NCI-H446 (cell line): Measurements from ENCODE around the gene CCDC160.
"Not testable (repeated sequence)": the region's sequence is repeated elsewhere in the genome, so short reads cannot be mapped to it uniquely, and the experiment has no call there.

Experiments used
- DNase-seq, 2 experiments: peaks; one replicate each; lab custom pipeline; 2025; lab: John Stamatoyannopoulos, UW

The CCDC160 gene

DNA sequence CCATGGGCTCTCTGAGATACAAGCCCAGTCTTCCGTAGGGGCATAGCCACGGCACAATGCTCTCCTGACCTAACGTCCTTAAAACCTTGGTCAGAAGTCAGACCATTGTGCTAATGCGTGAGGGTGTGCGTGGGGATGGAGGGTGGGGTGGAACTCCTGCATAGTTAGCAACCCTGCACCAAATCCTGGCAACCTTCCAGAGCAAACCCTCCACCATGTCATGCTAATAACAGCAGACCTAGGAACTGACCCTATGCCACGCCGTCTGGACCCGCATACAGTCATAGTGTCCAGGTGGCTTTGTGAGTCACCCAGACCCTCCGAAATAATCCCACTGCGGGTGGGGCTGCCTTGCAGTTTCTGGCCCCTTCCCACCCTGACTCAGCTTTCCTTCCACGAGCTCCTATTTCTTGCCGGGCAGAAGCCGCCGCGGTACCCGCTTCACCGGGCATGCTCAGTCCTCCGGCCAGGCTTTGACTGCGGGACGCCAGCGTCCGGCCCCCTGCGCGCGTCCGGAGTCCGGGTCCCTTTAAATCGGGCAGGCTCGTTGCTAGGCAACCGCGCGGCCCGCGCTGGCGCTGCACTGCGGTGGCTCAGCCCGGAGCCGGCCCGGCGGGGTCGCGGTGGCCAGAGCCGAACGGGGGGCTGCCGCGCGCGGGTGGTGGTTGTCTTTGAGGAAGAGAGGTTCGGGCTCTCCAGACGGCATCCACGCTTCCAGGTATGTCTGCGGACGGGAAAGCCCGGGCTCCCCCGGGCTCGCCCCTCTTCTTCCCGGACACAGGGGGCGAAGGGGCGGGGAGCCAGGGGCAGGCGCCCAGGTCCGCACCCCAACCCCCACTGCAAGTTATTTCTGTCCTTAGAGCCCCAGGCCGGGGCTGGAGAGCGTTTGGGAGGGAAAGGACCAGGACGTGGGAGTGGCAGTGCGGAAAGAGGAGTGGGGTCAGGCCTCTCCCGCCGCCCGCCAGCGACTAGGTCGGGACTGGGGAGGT is at the start of gene CCDC160:
CCDC160 (plus strand) TSS at position 557 of the 989 bp plus-strand sequence. CDS start 7,619 bp downstream, outside the sequence.
- DNase-seq: peak in 1 of 2 experiments; percentile 30

DNA sequence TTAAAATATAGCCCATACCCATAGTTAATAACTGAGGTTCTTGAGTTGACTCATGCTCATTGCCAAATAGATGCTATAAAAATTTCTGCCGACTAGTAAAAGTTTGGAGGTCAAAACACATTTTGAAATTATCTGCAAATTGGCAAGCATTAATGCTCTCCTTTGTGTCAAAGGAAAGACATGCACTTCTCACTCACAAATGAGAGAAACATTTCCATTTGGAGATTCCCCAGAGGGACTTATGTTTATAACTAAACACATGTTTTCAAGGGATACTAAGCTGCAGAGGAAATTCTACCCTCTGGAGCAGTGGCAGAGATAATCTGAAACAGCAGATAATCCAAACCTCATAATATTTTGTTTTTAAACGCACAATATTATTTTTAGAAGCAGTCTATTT is 45.7 kb upstream of the CCDC160 start:
- no peak for DNase-seq

DNA sequence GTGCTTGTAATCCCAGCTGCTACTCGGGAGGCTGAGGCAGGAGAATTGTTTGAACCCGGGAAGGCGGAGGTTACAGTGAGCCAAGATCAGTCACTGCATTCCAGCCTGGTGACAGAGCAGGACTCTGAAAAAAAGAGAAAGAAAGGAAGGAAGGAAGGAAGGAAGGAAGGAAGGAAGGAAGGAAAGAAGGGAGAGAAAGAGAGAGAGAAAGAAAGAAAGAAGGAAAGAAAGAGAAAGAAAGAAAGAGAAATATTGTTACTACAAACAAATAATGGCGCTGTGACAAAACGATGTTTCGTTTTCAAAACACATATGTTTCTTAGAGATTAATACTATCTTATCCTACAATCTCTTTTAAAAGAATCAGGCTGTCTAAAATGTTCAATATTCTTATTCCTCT is 42.1 kb upstream of the CCDC160 start:
- no peak for DNase-seq

DNA sequence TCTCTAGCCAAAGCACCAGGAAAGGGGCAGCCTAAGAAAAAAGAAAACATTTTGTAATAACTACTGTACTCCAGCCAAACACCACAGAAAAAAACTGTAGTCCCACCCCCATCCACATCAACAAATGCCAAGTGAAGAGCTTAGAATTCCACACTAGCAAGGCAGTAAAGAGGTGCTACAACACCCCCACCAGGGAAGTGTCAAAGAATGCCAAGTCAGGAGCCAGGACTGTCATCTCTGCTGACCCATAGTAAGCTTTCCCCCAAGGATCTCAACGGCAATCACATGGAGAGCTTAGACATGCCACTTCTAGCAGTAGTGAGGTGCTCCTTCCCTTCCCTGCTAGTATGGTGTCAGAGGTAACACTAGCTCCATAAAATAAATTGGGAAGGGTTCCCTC is 34.4 kb upstream of the CCDC160 start:
- no peak for DNase-seq

DNA sequence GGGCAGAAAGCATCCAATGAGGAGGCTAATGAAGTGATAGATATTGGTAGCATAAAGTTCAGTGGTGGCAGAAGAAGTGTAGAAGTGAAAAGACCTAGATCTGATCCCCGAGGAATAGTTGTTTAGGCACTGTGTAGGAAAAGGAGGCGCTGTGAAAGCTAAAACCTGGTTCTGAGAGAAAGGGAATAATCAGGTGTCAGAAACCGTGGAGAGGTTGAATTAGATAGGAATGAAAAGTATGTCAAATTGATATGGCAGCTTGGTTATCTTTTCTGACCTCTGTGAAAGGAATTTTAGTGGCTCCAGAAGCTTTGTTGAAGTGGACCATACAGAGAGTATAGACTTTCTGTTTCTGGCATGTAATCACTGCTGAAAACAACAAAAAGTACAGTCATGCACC is 30.8 kb upstream of the CCDC160 start:
- DNase-seq: no peak

DNA sequence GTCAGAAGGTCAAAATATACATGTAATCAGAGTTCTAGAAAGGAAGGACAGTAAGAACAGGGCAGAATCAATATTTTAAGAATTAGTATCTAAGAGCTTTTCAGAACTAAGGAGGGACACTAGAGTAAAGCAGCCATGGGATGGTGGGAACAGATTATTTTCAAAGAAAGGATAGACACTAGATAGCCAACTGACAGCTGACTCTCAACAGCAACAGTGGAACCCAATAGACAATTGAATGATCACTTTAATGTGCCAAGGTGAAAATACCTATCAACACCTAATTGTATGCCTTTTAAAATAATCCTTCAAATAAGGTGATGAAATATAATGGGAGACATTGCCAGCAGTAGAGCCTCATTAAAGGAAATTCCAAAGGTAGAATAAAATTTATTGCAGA is 26.5 kb upstream of the CCDC160 start:
- DNase-seq: no peak

DNA sequence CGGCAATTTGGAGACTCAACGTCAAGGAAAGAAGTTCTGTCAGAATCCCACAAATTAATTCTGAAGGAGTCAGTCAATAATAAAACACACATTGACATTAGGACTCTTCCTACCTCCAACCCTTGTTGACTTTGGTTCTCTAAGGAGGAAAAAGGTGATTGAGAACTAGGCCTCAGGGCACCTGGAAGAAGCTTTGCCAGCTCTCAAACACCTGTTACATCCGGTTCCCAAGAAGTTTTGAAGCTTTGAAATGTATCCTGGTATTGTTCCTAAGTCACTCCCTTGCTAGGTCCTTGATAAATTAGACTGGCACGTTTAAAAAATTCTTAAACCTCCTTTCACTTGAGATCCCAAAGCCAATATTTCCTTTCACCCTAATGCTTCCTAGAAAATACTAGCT is 1.7 kb upstream of the CCDC160 start:
- DNase-seq: no peak

DNA sequence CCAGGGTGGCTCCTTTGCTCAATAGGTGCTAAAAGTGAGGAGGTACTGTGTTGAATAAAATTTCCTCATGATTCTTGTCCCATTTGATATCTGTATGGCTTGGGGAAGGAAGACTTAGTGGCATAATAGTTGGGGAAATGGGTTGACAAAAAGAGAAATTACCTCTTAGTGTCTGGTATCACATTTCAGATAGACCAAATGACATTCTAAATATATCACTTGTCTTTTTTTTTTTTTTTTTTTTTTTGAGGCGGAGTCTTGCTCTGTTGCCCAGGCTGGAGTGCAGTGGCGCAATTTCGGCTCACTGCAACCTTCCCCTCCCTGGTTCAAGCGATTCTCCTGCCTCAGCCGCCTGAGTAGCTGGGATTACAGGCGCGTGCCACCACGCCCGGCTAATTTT is 1.2 kb downstream of the CCDC160 start:
- DNase-seq: not testable (repeated sequence)

DNA sequence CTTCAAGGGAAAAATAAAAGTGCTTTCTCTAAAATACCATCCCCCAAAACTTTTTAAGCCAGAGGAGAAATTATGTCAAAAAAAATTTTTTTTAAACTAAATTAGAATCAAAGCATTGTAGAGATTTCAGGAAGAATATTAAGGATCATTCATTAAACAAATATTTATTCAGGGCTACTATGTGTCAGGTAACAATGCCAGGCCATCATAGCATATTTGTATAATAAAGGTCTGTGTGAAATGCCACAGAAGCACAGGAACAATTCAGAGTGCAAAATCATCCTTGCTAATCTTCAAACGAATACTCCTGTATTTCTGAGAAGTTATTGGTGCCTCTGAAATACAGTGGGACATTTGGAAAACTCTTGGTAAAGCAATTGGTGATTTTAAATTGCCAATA is 2.0 kb downstream of the CCDC160 start:
- no peak for DNase-seq

DNA sequence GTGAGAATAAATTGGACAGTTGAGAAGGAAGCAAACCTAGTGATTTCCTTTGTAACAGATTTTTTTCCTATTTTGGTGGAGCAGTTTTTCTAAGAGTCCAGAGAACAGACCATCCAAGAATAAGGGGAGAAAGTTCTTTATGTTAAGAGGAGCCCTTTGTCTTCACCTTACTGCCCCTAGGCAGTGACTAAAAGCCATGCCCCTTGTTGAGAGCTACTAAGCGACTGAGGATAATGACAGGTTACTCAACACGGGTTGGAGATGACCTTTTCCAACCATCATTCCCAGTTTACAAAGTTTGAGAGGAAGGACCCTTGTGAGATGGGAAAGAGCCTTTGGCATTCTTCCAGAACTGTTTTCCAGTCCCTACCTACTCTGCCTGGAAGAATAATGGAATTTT is 3.2 kb downstream of the CCDC160 start:
- no peak for DNase-seq

DNA sequence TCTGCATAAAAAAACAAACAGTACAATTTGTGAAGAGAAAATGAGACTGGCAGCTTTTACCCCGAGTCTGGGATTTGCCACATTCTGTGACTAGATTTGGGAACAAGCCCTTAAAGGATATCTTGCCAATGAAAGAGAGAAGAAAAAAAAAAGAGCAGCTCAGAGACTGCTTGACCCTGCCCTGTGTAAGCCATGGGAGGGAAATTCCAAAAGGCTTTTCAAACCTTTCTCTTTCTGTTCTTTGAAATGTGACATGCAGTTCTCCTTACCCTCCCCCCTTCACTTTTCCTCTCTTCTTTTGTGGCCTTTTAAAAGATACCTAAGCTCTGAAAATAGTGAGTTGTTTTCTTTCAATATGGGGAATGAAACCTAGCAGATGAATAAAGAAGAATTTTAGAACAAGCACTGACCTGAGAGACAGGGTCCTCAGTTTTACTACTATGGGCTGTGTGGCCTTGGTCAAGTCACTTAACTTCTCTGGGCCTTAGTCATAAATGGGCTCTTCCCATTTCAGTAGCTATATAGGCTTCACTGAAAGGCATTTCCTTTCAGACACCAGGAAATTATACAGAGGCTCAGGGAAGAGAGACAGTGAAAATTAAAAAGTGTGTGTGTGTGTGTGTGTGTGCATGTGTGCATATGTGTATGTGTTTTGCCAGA is 5.1 kb downstream of the CCDC160 start:
- no peak for DNase-seq

DNA sequence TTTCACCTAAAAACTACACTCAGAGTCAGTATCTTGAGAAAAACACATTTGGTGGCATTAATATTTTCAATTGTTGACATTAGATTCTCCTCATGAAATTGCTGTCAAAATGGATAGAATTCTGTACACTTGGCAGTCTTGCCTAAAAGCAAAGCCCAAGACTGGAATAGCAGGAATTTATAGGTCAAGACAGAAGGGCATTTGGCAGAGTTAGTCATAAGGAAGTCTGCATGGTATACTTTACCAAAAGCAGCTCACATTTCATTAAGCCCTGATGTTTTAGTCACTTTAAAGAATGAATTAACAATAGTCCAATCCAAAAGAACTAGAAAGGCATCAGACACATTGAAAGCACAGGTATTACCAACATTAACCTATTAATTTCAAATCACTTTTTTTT is 7.1 kb downstream of the CCDC160 start:
- DNase-seq: no peak

DNA sequence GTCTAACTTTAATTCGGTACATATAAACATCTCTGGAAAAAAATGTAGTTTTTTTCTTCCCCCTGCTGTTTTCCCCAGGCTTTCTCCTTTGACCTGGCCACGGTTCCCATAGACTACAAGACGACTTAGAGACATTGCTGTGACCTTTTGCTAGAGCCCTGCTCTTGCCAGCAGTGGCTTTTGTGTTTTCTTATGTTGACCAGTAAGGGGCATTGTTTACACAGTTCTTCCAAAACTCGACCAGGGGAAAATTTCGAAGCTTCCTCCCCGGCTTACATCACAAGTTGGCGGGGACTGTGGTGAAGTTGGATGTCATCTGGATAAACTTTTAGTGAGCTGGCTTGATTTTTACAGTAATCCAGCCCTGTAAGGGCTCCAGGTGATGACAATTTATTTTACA is 9.3 kb downstream of the CCDC160 start:
- no peak for DNase-seq

DNA sequence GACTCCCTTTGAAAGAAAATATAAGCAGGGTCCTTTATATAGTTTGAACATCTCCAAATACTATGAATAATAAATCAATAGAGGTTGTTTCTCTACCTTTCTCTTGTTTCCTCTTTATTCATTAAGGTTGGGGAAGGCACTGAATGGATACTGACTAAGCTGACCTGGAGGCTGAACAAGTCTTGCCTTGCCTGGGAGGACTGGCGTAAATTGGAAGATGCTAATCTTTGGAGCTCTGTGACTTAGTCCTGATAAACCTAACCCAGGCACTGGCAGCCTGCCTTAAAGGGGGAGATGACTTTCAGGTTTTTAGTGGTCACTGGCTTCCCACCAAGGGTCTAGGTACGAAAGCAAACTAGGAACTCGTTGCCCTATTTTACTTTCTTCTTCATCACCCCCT is 10.5 kb downstream of the CCDC160 start:
- no peak for DNase-seq

DNA sequence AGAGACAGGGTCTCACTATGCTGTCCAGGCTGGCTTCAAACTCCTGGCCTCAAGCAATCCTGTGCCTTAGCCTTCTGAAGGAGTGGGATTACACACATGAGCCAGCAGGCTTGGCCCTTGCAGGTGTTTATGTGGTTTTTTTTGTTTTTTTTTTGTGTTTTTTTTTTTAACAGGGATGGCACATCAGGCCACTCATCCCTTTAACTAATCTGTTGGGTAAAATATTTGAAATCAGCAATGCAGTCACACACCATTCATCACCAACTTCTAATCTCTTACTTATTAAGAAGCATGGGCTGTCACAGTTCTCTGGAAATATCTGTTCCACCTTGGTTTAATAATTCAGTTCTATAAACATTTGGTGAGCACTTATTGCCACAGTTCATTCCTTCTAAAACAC is 12.3 kb downstream of the CCDC160 start:
- DNase-seq: no peak

DNA sequence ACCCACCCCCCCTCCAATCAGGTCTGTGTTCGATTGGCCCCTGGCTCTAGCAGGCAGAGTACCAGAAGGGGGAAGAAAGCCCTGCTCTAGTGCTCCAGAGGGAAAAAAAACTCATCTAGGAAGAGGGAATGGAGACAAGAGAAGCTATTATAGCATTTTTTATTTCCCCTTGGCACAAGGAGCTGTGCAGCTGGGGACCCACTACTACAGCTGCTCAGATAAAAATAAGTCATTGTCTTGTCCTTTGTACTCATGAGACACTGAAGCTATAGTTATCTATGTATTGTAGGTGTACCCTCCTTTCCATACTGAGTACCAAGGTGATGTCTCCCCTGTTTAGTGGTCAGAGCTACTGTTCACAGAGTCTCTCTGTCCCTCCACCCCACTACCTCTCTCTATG is 14.3 kb downstream of the CCDC160 start:
- DNase-seq: no peak

DNA sequence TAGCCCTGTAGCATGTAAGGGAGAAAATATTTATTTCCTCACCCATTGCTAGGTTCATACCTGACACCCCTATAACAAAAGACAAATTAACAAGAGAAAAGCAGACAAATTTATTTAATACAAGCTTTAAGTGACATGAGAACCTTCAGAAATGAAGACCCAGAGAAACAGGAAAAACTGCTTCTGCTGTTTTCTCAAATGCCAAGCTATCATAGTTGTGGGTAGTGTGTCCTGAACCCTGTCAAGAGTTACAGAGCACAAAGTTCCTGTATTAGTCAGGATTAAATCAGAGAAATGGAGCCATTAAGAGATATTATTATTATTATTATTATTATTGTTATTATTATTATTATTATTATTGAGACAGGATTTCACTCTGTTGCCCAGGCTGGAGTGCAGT is 17.5 kb downstream of the CCDC160 start:
- no peak for DNase-seq

DNA sequence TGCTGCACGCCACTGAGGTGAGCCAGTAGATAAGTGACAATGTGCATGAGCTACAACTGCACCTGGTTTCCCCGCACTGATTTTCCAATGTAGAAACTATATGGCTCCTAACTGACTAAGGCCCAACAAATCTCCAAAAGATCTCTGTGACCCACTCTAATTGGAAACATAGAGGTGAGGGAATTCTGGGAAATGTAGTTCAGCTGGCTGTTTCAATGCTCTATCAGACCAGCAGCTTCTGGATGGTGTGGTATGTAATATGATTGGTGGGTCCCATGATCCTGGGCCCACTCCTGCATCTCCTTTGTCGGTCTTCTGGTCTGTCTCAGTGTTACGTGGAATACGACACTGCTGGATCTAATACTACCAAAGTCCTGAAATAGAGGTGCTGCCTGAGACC is 18.6 kb downstream of the CCDC160 start:
- no peak for DNase-seq

DNA sequence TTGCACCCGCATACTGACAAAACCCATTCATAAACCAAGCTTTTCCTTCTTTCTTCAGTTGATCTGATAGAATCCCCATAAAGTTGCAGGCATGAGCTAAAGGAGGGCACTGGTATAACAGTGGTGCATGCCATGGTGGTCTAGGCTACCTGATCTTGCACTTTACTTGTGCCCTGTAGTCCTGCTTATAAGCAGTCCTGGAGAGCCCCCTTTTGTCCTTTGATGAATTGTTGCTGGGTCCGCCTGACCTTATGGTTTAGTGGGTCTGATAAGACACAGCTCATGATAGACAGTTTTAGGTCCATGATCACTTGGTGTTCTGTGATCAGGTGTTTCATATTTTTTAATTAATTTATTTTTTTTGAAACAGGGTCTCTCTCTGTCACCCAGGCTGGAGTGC is 19.7 kb downstream of the CCDC160 start:
- DNase-seq: no peak

DNA sequence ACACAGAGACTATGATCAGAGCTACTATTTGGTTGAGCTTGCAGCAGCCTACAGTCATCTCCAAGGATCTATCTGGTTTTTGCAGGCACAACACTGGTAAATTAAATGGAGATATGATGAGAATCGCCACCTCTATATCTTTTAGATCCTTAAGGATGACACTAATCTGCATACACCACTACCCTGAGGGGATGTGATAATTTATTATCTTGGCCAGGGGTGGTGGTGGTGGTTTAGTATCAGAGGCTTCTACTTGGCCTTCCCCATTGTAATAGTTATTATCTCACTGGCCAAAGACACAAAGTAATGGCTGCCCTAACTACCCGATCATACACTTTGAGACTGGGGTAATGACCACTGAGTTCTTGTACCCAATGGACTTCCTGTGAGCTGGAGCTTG is 21.2 kb downstream of the CCDC160 start:
- no peak for DNase-seq

DNA sequence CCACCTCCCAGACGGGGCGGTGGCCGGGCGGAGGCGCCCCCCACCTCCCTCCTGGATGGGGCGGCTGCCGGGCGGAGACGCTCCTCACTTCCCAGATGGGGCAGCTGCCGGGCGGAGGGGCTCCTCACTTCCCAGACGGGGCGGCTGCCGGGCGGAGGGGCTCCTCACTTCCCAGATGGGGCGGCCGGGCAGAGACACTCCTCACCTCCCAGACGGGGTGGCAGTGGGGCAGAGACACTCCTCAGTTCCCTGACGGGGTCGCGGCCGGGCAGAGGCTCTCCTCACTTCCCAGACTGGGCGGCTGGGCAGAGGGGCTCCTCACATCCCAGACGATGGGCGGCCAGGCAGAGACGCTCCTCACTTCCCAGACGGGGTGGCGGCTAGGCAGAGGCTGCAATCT is 49.0 kb downstream of the CCDC160 start:
- DNase-seq: not testable (repeated sequence)

DNA sequence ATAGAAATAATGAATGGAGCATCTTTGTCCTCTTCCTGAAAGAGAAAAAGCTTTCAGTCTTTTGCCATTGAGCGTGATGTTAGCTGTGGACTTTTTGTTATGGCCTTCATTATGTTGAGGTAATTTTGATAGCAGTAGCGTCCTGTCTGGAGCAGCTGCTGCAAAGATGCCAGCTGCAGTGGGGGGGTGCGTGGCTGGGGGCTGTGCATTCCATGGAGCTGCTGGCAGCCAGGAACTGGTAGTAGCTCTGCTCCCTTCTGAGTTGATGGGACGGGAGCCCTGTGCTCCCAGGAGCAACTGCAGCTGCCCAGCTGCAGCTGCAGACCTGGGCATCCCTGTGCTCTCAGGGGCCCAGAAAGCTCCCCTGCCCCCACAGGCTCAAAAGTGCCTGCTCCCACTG is 50.4 kb downstream of the CCDC160 start:
- DNase-seq: no peak

DNA sequence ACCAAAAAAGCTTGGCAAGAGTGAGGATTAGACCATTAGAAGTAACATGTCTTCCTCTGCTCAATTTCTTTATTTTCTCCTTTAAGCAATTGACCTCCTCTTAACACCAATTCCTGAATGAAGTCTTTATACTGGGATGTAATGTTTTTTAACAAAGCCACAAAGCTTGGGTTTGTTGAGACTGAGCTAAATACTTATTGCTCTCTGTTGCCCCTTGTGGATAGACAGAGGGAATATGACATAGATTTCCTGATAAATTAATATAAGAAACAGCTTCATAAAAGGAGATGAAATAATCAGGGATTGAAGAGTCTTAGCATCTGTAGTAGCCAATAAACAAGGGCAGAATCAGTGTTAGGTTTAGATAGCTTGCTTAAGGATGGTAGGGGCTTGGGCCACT is 57.6 kb downstream of the CCDC160 start:
- no peak for DNase-seq
